Stimulated activated CD8-positive, alpha-beta memory T cell treated with anti-CD3 and anti-CD28 coated beads, Interleukin-2, amount 100 ng/mL, for 1 hour (primary cell): ENCODE data around the gene ISYNA1.

Experiments
- DNase-seq, 2 donors: peaks; one replicate each; pipeline ENCODE4 v3.0.0-alpha.2; 2020; ENCODE audit warnings: low read depth in 2 of 2

The ISYNA1 gene

GRCh38 chr19:18443831-18444230 is 5.9 kb upstream of the ISYNA1 start:
- no peak for DNase-seq

- no peak for DNase-seq
These were observed 5.5 kb upstream of the ISYNA1 start for GRCh38 chr19:18443406-18443805.

GRCh38 chr19:18442941-18443340 is 5.0 kb upstream of the ISYNA1 start:
- DNase-seq, result no peak

- DNase-seq, result no peak
These were observed 4.2 kb upstream of the ISYNA1 start for GRCh38 chr19:18441804-18442788.

GRCh38 chr19:18440936-18441803 is 3.2 kb upstream of the ISYNA1 start:
- DNase-seq, result no peak

- DNase-seq, result no peak
These were observed 2.5 kb upstream of the ISYNA1 start for GRCh38 chr19:18440415-18440877.

- no peak for DNase-seq
These were observed 1.9 kb upstream of the ISYNA1 start for GRCh38 chr19:18439910-18440237.

GRCh38 chr19:18439025-18439909 is 1.3 kb upstream of the ISYNA1 start:
- DNase-seq, result no peak

GRCh38 chr19:18438331-18439024 is 545 bp upstream of the ISYNA1 start:
- no peak for DNase-seq

- peak; percentile 66 to 79 for DNase-seq
These were observed 1.1 kb downstream of the ISYNA1 start for GRCh38 chr19:18436671-18437490.

- DNase-seq, result no peak
These were observed 1.9 kb downstream of the ISYNA1 start for GRCh38 chr19:18435842-18436670.

GRCh38 chr19:18435178-18435841 is 2.6 kb downstream of the ISYNA1 start:
- no peak for DNase-seq

- no peak for DNase-seq
These were observed 3.3 kb downstream of the ISYNA1 start for GRCh38 chr19:18434411-18435175.

GRCh38 chr19:18433735-18434398 is 4.1 kb downstream of the ISYNA1 start:
- no peak for DNase-seq

- DNase-seq, result no peak
These were observed 4.8 kb downstream of the ISYNA1 start for GRCh38 chr19:18433015-18433691.

GRCh38 chr19:18432275-18433014 is 5.5 kb downstream of the ISYNA1 start:
- DNase-seq, result no peak
